ENCODE measurements around the gene KRTAP5-10. TPM values are rescaled to one million over a fixed set of nuclear protein-coding genes. Genes with fewer than 3 reads are reported as not detected.

Gene KRTAP5-10
- total and polyA plus RNA-seq, 2 of the 8 experiments (the other 6 are each of a cell fraction or from before 2014, with no cell fraction given): 0.12 TPM; not detected in 1

- TF ChIP-seq HDAC6 (IDR thresholded peaks at IDR 0.05; ENCODE audit: low read depth, low read length): no peak
- no peak for TF ChIP-seq ATF3 (IDR thresholded peaks at IDR 0.05; ENCODE audit: insufficient read depth, low read depth, low read length)
- no peak for TF ChIP-seq SIX5 (IDR thresholded peaks at IDR 0.05; ENCODE audit: low read depth, low read length)
- TF ChIP-seq SP4 (IDR thresholded peaks at IDR 0.05; ENCODE audit: low read length): no peak
- TF ChIP-seq NANOG (IDR thresholded peaks at IDR 0.05; ENCODE audit: insufficient read depth, low read depth, low read length, poor library complexity, severe bottlenecking): no peak
Measured at GRCh38 chr11:71554996-71555395, 10.4 kb upstream of the KRTAP5-10 start (continued).
